Fibroblast of the conjunctiva (primary cell): ENCODE data around the gene SPSB3.
A peak's percentile ranks its signal among the peaks of the same experiment; 100 is the strongest.

Source experiments
- DNase-seq: peaks from one replicate; pipeline ENCODE4 v3.0.0-alpha.2; 2010; ENCODE audit warnings: low read depth

SPSB3 gene

DNA sequence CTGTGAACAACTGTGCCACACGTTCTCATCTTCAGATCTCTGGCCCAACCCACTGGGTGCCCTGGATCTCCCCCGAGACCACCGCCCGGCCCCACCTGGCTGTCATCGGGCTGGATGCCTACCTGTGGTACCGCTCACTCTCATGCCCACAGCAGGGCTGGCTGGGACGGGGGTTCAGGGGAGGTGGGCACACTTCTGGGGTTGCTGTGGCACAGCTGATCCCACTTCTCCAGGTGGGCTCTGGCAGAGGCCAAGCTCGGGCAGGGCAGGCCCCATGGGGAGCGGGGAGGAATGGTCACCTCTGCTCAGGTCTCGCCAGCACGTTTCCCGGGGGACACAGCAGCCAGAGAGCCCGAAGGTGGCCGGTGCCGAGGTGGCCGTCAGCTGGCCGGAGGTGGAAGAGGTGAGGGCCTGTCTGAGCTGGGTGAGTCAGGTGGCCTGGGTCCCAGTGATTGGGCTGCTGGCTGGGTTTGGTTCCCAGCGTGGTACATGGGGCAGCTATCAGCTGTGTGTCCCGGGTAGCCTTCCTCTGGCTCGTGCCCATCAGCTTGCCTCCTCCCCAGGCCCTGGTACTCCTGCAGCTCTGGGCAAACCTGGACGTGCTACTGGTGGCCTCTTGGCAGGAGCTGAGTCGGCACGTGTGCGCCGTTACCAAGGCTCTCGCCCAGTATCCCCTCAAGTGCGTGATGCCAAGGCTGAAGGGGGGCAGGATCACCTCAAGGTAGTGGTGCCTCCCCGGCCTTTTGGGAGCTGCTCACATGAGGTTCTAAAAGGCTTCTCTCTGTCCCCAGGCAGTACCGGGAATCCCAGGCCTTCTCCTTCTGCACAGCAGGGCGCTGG lies 7.1 kb downstream of the SPSB3 start:
- DNase-seq = no peak

DNA sequence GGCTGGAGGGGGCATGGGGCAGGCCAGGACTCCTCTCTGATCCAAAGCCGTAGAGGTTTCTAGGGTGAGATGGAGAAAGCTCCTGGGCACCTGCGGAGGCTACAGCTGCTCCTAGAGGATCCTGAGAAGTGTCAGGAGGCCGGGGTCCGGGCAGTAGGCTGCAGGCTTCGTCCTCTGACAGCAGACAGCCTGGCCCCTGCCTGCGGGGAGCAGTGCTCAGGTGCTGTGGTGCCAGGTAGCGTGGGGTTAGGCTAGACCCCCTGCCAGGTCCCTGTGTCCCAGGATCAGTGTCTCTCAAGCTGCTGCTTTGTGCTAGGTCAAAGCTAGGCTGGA lies 8.0 kb downstream of the SPSB3 start:
- no peak for DNase-seq

DNA sequence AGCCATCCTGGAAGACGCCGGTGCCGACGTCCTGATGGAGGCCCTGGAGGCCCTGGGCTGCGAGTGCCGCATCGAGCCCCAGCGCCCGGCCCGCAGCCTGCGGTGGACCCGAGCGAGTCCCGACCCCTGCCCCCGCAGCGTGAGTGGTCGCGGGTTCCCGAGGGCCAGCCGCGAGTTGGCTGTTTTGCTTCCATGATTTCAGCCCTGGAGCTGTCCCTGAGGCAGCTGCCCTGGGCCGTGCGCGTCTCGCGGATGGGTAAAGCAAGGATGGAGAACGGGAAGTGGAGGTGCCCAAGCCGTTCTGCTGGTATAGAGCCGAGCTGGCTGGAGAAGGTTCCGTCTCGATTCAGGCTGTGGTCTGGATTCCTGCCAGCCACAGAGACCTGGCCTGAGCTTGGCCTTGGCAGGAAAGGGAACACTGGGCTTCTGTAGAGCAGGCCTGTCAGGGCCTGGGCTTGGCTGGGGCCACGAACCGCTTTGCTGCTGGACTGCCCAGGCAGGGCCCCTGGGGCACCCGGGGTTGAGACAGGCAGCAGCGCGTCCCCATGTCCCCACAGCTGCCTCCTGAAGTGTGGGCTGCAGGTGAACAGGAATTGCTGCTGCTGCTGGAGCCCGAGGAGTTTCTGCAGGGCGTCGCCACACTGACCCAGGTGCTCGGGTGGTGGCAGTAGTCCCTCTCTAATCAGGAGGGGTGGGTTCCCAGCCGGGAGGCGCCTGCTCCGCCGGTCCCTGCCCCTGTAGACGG lies 8.5 kb downstream of the SPSB3 start:
- DNase-seq = no peak

DNA sequence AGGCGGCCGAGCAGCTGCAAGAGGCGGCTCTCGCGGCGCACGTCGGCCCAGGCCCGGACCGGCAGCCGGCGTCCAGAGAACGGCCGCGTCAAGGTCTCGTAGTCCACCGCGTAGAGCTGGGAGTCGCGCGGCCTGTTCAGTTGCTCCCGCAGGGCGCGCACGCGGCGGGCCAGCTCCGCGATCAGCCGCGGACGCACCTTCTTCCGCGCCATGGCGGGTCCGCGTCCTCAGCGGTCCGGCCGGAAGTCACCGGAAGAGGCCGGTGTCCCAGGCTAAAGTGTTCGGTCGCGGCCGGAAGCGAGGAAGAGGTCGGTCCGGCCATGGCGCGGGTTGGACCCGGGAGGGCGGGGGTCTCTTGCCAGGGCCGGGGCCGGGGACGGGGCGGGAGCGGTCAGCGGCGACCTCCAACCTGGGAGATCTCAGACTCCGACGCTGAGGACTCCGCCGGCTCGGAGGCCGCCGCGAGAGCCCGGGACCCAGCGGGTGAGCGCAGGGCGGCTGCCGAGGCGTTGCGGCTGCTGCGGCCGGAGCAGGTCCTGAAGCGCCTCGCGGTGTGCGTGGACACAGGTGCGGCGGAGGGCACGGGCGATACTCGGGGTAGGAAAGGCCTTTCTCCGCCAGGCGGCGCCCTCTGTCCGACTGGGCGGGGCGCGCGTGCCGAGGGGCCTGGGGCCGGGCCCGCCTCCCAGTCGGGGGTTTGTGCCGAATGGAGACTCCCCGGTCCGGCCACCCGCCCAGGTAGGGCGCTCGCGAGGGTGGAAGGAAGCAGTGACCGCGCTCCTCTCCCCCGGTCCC lies 9.3 kb downstream of the SPSB3 start, which contains the start of gene MRPS34:
MRPS34 (minus strand) TSS at position 227 of the 795 bp plus-strand sequence; CDS start at position 212, 15 bp downstream.
- DNase-seq = peak; percentile 37

DNA sequence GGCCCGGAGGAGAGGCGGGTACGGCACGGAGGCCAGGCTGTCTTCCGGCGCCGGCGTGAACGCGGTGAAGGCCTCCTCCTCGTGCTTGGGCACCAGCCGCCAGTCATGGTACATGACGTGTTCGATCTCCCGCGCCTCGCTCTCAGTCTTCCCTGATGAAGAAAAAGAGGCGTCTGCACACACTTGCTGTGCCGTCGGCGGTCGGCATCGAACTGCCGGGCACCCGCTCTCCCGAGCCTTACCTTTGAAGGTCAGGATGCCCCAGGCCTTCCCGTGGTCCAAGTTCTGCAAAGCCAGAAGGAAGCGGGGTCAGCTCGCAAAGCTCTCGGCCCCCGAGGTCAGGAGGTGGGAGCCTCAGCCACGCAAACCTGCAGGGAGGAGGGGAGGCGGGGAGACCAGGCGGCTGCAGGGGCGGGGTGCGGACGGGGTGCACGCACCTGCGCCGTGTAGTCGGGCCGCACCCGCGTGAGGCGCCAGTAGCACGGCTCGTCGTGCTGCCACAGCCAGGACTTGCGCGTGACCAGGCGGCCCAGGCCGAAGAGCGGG lies 9.9 kb downstream of the SPSB3 start, which contains the start of gene EME2:
EME2 (plus strand) TSS at position 449 of the 546 bp plus-strand sequence. CDS start 418 bp downstream, outside the sequence.
- DNase-seq = no peak

DNA sequence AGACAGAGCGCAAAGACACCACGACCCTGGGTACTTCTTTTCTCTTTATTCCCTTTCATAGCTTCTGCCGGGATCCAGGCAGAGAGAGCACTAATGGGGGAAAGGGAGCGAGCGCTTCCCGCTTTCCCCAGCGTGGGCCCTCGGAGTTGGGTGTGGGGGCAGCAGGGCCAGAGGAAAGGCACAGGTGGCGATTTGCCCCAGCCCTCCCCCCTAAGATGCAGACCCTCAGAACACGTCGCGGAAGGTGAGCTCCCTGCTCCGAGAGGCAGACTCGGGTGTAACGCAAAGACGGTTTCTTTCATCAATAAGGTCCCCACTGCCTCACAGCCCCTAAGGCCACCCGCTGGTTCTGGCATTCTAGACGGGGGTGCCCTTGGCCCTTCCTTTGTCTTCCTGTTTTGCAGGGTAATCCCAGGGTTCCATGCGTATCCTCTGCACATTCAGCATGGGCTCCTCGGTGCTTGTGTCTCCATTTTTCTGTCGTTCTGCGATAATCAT lies 10.5 kb downstream of the SPSB3 start:
- no peak for DNase-seq

DNA sequence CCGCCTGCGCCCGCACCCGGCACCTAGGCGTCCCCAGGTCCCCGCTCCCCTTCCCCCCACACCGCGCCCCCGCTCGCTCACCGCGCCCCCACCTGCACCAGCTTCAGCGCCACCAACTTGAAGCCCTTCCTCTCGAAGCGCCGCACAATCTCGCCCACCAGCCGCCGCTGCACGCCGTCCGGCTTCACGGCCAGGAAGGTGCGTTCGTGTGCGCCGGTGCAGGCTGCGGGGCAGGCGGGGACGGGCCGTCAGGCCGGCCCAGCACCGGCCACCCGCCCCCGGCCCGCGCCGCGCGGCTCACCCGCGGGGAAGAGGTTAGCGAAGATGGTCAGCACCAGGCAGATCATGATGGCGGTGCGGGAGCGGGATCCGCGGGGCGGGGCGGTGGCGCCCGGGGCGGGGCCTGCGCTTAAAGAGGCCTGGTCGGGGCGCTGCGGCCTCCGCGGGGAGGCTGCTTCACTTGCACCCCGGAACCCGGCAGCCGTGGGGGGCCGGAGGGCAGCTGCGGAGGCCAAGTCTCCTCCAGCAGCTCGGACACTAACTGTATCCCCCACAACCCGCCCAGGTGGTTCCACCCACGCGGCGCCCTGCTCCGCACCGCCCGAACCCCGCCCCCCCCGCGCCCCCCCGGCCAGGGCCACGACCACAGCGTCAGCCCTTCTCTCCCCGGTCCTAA lies 11.0 kb downstream of the SPSB3 start, which contains the start of gene NME3:
NME3 (minus strand) TSS at position 356 of the 676 bp plus-strand sequence; CDS start at position 347, 9 bp downstream.
- DNase-seq = no peak

DNA sequence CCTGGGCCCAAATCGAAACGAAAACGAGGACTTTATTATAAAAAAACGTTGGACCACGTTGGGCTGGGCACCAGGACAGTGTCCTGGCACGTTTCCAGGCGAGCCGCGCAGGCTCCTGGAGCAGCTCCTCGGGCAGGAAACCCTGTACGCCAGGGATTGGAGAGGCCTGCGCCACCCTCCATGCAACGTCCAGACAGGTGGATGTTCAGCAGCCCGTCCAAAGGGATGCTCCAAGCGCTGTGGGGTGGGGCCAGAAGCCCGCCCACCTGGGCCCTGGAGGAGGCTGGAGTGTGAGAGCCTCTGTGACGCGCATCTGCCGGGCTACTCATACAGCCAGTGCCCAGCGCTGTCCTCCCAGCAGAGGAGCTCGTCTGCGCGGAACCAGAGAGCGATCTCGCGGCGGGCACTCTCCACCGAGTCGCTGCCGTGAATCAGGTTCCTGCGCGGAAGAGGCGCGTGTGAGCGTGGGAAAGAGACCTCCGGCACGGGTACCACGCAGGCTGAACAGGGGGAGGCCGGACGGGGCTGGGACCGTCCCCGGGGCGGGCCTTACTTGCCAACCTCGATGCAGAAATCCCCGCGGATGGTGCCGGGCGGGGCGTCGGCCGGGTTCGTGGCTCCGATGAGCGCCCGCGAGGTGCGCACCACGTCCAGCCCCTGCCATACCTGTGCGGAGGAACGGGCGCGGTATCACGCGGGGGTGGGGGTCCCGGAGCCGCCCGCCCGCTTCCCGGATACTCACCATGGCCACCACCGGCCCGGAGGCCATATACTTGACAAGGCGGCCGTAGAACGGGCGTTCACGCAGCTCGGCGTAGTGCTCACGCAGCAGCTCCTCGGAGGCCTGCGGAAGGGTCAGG lies 11.8 kb downstream of the SPSB3 start:
- peak; percentile 23 for DNase-seq

DNA sequence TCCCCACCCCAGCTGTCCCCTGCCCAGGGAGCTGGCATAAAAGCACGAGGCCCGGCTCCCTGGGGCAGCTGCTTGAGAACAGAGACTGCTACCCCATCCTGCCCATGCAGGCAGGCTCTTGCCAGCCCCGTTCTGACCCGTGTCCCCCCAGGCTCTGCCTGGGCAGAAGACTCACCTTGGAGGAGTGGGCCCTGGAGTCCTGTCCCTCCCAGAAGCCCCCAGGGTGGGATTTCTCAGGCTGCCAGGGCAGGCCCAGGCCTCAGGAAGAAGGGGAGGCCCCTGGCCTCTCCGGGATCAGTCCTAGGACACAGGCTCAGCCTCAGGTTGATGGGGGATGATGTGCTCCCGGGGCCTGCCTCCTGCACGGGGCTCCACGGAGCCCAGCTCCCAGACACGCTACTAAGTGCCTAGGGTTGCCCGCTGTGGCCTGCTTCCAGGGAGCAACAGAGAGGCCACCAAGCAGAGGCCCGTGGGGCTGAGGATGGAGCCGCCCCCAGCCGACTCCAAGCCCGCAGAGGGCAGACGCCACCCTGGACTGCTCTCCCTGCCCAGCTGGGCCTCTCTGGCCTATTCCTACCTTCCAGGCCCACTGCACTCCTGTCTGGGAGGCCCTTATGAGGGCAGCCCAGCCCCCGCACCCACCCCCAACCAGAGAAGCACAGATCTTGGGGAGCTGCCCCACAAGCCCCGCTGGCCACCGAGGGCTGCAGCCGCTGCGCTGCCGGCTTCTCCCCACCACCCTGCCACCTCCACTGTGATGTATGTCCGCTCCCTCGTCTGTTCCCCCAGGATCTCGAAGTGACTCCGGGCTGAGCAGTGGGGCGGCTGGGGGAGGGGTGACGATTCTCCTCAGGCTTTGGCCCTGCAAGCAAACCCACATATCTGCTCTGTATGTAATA lies 12.7 kb downstream of the SPSB3 start:
- no peak for DNase-seq

DNA sequence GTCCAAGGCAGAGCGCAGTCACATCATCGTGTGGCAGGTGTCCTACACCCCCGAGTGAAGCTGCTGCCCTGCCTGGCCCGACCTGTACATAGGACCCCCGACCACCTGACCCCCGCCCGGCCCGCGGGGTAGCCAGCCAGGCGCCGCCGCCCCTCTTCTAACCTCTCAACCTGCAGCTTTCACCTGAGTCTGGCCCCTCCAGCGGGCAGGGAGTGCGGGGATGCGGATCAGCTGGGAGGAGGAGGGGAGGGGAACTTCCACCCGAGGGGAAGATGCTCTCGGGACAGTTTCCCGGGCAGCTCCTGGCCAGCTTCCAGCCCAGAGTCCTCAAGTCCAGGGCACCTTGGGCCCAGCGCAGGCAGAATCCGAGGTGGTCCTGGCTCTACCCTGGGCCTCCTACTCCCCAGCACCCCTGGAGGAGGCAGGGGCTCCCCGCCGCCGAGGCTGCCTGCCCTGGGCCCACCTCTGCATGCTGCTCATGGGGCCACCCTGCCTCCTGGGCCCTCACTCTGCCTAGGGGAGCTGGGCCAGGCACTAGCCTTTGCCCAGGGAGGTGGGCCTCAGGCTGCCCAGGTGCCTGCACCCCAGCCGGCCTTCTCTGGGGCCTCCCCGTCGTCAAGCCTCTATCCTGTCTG lies 13.5 kb downstream of the SPSB3 start:
- no peak for DNase-seq

DNA sequence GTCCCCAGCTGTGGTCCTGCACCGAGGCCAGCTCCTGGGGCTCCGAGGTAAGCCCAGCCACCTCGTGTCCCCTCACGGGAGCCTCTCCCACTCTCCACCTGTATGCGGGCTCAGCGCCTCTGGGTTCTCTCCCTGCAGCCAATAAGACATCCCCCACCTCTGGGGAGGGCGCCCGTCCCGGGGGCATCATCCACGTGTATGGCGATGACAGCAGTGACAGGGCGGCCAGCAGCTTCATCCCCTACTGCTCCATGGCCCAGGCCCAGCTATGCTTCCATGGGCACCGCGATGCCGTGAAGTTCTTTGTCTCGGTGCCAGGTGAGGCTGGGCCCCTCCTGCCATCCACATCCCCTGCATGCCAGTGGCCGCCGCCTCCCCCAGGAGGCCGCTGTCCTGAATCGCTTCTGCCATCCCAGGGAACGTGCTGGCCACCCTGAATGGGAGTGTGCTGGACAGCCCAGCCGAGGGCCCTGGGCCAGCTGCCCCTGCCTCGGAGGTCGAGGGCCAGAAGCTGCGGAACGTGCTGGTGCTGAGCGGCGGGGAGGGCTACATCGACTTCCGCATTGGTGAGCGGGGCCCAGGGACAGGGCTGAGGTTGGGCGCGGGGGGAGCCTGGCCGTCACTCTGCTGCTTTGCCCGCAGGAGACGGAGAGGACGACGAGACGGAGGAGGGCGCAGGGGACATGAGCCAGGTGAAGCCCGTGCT lies 14.2 kb downstream of the SPSB3 start:
- DNase-seq = no peak

DNA sequence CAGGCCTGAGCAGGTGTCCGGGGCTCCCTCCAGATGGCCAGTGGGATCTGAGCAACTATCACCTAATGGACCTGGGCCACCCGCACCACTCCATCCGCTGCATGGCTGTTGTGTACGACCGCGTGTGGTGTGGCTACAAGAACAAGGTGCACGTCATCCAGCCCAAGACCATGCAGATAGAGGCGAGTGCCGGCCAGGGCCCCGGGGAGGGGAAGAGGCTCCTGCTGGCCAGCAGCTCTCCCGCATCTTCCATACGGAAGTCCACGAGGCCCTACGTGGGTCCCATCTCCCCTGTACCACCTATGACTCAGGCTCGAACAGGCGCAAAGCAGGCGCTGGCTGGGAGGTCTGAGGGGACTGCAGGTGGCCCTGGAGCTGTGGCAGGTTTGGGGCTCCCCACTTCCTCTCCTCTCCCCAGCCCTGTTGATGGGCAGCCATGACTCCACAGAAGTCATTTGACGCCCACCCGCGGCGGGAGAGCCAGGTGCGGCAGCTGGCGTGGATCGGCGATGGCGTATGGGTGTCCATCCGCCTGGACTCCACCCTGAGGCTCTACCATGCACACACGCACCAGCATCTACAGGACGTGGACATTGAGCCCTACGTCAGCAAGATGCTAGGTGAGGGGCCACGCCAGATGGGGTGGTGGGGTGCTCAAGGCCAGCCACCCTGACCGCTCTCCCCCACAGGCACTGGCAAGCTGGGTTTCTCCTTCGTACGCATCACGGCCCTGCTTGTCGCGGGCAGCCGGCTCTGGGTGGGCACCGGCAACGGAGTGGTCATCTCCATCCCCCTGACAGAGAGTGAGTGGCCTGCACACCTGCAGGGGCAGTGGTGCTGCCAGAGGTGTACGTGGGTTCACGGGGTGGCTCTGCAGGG lies 15.0 kb downstream of the SPSB3 start:
- DNase-seq = no peak

DNA sequence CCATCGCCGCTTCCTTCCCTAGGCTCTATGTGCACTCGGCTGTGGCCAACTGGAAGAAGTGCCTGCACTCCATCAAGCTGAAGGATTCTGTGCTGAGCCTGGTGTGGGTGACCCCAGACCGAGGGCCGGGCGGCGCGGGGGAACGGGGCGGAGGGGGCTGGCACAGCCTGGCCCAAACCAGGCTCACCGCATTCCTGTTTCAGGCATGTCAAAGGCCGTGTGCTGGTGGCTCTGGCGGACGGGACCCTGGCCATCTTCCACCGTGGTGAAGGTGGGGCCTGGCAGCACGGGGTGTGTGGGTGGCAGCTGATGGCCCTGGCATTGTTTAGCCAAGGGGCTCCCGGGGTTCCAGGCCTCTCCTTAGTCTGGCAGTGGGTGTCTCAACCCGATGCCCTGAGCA lies 15.7 kb downstream of the SPSB3 start:
- DNase-seq = no peak

DNA sequence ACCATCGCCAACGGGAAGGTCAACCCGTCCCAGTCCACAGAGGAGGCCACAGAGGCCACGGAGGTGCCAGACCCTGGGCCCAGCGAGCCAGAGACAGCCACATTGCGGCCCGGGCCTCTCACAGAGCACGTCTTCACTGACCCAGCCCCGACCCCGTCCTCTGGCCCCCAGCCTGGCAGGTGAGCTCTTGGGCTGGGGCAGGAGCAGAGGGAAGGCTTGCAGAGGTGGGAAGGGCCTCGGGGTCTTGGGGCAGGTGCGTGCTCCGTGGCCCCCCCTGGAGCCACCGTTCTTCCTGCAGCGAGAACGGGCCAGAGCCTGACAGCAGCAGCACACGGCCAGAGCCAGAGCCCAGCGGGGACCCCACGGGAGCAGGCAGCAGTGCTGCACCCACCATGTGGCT lies 16.1 kb downstream of the SPSB3 start:
- DNase-seq = no peak

DNA sequence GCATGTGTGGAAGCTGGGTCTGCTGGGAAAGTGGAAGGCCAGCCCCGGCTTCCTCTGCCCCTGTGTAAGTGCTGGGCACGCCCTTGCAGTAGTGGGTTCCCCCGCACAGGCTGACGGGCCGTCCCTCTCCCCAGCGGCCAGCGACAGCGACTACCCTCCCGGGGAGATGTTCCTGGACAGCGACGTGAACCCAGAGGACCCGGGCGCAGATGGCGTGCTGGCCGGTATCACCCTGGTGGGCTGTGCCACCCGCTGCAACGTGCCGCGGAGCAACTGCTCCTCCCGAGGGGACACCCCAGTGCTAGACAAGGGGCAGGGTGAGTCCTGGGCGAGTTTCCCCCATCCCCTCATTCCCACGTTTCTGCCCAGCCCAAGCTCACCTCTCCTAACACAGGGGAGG lies 16.5 kb downstream of the SPSB3 start:
- DNase-seq = no peak

DNA sequence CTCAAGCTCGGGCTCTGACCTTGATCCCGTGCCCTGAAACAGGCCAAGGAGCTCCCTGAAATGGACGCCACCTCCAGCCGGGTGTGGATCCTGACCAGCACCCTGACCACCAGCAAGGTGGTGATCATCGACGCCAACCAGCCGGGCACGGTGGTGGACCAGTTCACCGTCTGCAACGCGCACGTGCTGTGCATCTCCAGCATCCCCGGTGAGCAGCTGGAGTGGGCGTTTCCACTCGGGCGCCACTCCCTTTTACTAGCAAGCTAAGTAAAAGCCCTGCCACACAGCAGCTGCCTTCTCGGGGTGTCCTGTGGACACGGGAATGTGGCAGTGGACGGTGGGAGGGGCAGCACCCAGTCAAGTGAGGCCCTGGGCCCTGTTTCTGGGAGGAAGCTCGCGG lies 17.4 kb downstream of the SPSB3 start:
- DNase-seq = no peak
